Measurements from ENCODE around the gene S100A7A.
"Not testable (repeated sequence)": the region's sequence is repeated elsewhere in the genome, so short reads cannot be mapped to it uniquely, and the experiment has no call there.

S100A7A gene

DNA sequence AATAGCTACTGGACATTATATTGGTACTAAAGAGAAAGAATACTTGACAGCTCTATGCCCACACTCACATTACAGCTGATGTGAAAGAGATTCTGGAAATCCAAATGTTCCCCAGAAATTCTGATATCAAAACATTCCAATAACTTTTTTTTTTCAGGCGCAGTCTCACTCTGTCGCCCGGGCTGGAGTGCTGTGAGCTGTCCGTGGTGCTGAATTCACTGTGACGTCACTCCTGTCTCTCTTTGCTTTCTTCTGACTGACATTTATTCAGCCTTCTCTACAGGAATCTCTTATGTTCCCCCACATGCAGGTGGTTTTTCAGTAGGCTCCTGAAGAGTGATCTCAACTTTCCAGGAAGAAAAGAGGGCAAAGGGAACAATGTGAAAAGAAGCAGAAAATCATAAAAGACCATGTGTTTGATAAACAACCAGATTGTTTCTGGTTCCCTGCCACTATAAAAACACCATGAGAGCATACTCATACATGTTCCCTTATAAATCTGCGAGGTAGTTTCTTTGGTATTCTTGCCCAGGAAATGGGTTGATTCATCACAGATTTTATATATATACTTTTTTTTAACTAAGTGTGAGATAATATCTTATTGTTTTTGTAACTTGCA is 6.2 kb downstream of the S100A7A start:
- DNase-seq (ENCODE audit: low read depth): peak; percentile 18

DNA sequence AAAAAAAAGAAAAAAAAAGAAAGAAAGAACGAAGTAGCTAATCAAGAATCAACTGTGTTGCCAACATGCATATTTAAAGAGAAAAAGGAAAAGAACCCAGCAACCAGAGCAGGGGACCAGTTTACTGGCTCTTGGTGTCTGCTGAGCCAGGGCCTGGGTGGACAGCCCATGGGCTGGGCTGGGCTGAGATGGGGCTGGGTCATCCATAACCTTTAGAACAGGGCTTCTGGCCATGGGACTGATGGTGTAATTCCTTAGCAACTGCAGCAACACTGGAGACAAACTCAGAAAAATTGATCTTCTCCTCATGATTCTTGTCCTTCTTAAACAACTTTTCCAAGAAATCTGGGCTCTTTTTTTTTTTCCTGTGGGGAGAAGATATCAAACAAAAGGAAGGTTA is 10.5 kb downstream of the S100A7A start:
- DNase-seq (ENCODE audit: low read depth): no peak

DNA sequence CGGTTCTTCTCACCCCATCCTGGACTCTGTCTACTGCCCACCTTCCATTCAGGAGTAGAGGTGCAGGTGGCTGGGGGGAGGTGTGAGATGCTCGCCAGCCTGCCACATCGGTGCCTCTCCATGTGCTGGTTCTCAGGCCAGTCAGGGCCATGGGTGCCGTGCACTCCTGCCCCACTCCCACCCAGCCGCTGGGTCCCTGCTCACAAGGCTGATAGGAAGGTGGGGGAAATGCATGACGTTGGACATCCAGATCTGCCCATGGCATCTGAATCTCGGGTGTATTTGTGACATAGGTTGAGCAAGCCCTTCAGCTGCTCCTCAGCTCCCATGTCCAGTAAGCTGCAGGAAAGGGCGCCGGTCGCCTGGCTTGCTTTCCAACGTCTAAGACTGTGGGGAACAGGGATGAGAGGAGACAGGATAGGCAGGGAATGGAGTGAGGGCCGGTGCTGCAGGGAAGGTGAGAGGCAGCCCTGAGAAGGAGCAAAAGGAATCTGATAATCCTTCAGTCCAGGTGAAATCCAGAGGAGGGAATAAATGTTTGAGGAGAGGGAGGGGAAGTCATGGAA is 11.8 kb downstream of the S100A7A start:
- DNase-seq (ENCODE audit: low read depth): no peak

DNA sequence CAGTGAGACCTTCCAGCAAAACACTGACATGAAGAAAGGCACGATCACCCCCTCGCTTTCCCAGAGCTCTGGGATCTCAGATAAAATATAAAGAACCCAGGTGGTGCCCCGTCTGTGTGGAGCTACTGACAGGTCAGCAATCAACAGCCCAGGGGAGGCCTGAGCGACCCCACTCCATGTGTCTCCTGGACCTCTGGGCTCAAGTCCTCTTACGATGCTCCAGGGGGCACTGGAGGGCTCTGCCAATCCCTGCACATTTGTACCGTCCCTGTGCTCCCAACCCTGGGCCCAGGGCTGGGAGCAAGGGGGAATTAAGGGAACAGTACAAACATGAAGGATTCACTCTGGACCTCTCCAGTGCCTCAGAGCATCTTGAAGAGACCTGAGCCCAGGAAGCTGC is 12.5 kb downstream of the S100A7A start:
- DNase-seq (ENCODE audit: low read depth): no peak

DNA sequence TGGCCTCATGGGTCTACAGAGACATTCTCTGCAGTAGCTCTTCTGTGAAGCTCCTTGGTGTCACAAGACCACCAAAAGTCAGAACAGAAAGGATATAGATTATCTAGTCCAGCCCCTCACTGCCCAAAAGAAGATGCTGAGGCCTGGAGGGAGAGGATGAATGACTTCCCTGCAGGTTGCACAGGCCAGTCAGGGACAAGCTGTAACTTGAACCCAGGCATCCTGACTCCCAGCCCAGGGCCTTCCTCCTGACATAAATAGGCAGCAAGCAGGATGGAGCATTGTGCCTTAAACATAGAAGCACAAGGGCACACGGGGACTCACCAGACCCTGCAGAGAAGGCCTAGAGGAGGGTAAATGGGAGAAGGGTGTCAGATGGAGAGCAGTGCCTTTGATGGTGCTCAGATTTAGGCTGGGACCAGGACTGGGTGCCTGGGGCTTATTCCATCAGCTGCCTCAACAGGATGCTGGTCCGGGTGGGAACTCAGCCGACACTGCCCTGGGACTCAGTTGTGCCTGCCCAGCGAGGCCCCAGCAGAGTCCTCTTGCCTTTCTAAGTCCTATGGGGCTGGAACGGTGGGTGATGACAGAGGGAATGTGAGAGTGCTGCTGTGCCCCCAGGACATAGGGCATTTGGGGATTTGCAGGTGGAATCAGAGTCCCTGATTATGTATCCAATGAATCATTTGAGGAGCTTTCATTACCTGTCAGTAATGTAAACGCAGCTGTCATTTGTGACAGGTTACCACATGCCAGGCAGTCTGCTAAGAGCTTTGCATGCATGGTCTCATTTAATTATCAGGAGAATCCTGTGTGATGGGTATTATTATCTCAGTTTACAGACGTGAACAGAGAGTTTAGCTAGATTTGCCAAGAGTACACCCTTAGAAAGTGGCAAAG is 13.2 kb downstream of the S100A7A start:
- no peak for DNase-seq (ENCODE audit: low read depth)

DNA sequence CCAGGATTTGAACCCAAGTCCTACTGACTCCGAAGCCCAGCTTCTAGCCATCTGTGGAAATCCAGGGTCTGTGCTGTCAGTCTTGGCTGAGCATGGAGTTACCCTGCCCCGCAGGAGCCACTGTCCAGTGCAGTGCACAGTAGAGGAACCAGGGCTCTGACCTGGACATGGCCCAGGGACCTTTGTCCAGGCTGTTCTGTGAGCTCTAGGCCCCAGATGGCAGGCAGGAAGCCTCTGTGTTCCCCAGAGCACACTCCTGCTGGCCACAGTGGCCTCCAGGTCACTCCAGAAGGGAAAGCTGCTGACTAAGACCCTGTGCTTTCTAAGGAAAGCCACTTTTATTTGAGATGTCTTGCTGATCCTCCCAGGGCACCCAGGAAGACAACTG is 13.8 kb downstream of the S100A7A start:
- DNase-seq (ENCODE audit: low read depth): no peak

DNA sequence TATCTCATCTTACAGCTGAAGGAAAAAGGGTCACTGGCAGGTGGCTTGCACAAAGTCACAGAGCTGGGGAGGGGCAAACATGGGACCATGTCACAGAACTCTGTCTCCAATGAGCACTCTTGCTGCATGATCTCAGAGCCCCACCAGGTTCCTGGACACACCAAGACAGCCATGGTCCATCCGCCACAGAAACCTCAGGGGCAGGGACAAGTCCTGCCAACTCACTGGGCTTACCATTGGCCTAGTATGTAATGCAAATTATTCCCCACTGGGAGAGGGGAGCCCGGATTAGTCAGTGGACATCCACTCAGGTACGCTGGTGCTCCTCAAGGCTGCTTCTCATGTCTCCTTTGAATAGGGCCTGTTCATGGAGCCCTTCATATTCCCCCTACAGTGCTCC is 14.2 kb downstream of the S100A7A start:
- no peak for DNase-seq (ENCODE audit: low read depth)

DNA sequence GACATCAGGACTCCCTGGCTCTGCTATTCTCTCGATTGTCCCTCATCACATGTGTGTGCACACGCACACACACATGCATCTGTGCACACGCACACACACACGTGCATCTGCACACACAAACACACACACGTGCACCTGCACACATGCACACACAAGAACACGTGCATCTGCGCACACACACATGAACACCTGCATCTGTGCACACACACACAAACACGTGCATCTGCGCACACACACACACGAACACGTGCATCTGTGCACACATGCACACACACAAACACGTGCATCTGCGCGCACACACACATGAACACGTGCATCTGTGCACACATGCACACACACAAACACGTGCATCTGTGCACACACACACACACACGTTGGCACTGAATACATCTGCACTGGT is 14.7 kb downstream of the S100A7A start:
- DNase-seq (ENCODE audit: low read depth): no peak

DNA sequence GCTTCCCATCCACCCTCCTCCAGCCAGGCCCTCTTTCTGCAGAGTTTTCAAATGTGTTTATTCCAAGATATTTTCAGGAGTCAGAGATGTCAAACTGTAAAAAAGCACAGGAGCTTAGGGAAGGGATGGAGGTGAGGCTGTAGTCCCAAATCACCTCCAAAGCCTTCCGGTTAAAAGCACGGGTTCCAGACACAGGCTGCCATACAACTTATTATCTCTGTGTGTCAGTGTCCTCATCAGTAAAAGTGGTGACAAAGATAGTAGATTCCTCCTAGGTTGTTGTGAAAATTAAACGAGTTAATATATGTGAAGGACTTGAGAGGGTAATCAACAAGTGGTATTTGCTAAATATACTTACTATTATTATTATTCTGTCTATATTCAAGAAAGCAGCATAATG is 15.1 kb downstream of the S100A7A start:
- DNase-seq (ENCODE audit: low read depth): no peak

DNA sequence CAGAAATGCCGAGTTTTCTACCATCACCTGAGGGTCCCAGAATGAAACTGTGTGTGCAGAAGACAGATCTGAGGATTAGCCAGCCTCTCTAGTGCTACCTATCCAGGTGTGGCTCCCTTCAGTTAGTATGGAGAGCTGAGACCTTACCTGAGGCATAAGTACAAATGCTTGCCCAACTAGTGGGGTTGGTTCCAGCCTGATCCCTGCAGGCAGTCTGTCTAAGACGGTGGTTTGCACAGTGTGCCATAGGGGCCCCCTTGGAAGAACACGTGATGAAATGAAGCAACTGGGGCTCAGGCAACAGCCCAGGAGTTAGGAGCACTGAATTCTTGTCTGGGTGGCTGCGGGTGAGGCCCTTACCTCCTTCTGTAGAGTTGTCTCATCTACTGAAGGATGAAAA is 15.6 kb downstream of the S100A7A start:
- no peak for DNase-seq (ENCODE audit: low read depth)

DNA sequence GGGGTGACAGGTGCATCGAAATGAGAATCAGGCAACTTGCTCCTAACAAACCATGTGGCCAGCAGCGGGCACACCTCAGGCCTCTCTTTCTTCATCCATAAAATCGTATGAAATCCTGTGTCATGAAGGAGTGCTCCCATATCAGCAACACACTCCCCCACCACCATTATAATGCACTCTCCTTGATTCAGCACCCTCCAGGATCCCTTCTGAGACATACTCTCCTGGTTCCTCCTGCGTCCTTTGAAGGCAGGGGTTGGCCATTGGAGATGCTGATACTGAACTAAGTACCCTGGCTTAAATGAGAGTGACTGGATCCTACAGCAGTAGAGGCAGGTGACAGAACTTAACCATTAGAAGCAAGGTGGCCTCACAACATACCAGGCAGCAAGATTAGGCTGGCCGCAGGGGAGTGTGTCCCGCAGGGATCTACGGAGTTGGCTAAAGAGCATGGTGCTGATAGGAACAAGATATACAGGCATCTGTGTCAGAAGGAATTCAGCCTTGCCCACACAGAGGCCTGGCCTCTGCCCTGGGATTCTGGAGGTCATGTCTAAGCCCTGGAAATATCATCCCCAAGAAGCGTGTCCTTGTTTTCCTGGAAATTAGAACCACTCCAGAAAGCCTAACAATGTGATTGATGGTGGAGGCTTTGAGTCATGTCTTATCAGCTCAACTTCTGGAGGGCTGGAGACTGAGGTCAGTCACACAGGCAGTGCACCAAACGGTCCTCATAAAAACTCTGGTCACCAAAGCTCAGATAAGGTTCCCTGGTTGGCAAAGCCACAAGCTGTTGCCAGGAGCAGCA is 16.8 kb downstream of the S100A7A start:
- DNase-seq (ENCODE audit: low read depth): no peak

DNA sequence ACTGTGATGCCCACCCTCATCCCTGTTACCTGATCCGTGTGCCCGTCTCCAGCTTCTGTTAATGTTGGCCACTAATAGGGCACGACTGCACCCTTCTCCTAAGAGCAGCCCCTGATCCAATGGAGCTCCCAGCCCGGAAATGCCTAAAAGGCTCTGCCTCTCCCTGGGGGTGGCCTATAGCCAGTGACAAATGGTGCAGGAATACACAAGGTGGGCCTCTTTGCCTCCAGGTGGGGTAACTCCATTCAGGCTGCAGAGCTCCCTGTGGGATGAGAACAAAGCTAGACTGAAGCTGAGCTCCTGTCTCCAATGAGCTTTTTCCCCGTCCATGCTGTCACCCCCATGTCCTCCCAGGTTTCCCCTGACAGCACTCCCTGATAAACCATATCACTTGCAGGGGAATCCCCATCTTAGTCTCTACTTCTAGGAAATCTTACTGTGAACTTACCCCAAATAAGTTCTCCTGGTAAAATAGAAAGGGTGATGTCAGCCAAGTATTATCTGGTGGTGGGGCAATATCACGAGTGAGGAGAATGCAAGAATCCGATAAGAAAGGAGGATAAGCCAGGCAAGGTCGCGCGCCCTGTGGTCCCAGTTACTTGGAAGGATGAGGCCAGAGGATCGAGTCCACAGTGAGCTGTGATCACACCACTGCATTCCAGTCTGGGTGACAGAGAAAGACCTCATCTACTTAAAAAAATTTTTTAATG is 18.6 kb downstream of the S100A7A start:
- DNase-seq (ENCODE audit: low read depth): no peak

DNA sequence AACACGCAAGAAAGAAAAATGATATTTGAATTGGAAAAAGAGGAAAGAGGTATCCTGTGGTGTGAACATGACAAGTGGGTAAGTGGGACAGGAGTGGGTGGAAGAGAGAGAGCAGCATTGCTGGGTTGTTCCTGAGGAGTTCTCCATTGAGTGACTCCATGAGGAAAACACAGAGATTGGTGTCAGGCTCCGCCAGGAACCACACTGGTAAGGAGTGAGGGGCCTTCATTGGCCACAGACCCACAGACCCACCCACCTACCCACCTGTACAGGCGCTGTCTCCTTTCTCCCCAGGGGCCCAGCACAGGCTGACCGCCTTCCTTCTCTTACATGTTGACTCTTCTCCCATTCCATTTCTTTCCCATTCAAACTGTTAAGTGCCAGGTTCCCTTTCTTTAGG is 20.9 kb downstream of the S100A7A start:
- DNase-seq (ENCODE audit: low read depth): no peak

DNA sequence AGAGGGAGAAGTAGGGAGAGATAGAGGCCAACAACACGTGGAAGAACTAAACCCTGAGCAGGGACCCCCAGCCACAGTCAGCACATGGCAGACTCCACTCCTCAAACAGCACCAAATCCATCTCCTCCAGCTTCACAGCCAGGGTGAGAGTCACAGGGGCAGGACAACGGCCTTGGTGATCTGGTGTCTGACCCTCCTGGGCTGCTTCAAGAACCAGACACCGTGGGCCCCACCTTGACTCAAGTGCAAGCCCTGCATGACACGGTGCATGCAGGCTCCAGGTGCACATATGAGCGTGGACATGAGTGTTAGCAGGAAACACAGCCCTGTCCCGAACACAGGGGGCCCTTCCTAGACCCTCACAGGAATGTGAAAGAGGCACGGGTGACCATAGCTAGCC is 22.3 kb downstream of the S100A7A start:
- DNase-seq (ENCODE audit: low read depth): no peak

DNA sequence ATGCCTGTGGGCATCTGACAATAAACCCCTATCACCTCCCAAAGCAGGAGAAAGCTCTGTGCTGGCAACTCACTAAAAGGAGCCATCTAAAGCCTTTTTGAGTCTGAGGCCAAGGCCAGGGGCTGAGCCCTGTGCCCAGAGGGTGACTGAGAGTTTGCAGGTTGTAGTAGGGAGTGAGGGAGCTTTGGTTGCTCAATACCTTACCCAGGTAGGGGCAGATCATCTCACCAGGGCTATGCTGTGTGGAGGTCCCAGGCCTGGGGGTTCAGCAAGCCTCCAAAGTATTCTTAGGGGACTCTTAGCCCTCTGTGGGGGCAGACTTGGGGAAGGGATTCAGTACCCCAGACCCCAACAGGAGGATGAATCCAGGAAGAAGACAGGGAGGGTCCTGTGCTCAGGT is 23.0 kb downstream of the S100A7A start:
- DNase-seq (ENCODE audit: low read depth): no peak

DNA sequence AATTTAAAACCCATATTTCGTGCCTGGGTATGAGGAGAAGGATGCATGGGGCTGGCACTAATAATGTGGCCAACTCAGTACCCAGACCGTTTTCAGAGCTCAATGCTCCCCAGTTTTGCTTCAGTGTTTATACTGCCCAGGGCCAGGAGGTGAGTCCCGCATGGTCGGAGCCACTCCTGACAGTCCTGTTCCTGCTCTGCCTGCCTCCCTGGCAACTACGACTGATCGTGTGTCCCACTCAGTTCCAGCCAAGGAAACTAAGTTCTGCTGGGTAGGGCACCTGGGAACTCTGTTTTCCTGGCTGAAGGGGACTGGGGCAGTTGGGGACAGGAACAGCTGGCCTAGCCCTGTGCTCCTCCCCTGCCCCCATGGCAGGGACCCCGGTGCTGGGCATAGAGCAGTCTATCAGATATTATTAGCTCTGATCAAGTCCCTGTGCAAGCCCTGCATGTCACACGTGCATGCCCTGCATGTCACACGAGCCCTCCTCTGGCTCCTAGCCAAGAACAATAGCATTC is 25.0 kb downstream of the S100A7A start:
- no peak for DNase-seq (ENCODE audit: low read depth)

DNA sequence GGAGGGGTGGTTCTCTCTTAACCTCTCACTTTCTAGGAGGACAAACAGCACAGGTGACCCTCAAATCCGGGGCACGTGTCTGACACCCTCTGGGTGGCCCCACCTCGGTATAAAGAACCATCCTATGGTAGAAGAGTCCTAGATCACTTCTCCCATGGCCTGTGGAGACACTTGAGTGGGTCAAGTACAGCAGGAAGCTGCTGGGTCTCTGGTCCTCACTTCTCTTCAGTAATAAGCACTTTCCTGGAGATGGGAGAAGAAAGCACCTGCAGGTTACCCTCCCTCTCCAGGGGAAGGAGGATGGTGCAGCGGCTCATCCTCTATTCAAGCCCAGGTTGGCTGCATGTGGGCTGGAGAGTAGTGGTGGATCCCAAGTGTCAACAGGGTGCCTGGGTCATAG is 27.2 kb downstream of the S100A7A start:
- DNase-seq (ENCODE audit: low read depth): no peak

DNA sequence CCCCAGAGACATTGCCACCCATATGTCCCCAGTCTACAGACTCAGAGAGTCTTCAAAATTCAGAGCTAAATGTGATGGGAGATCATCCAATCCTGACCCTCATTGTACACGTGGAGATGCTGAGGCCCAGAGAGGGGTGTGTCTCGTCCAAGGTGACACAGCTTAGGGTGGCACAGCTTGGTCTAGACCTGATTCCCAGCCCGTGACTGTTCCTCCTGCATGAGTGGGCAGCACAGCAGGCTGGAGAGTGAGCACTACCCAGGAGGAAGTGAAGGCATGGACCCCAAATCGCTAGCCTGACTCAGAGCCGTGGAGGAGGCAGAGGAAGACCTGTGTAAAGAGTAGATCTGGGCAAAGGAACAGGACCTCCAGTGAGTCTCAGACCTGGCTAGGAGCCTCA is 27.8 kb downstream of the S100A7A start:
- DNase-seq (ENCODE audit: low read depth): no peak

DNA sequence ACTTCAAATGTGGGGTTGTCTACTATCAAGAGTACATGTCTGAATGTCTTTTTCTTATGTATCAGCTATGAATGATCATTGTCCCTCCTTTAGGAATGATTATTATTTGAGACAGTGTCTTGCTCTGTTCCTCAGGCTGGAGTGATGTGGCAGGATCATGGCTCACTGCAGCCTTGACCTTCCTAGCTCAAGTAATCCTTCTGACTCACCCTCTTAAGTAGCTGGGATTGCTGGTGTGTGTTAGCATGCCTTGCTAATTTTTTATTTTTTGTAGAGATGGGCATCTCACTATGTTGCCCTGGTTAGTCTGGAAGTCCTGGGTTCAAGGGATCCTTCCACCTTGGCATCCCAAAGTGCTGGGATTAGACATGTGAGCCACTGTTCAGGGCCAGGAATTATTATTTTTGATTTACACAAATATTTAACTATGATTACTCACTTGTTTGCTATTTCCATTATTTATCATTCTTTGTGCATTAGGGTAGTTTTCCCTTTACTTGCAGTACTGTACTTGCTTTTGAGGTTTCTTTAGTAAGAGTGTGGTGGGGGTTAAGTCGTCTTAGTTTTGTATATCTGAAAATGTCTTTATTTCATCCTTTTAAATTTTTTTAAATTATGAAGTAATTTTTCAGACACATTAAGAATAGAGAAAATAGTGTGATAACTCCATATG is 31.3 kb downstream of the S100A7A start:
- peak; percentile 70 for DNase-seq (ENCODE audit: low read depth)

DNA sequence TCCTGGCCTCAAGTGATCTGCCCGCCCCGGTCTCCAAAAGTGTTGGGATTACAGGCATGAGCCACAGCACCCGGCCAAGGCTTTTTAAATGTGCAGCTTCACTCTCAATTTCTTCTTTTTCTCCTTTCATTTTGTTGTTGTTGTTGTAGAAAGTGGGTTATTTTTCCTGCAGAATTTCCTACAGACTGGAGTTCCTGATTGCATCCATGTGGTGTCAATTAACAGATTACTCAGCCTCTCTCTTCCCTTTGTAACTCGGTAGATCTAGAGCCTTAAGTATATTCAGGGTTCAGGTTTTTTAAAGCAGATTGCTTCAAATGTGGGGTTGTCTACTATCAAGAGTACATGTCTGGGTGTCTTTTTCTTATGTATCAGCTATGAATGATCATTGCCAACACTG is 32.5 kb downstream of the S100A7A start:
- DNase-seq (ENCODE audit: low read depth): not testable (repeated sequence)

DNA sequence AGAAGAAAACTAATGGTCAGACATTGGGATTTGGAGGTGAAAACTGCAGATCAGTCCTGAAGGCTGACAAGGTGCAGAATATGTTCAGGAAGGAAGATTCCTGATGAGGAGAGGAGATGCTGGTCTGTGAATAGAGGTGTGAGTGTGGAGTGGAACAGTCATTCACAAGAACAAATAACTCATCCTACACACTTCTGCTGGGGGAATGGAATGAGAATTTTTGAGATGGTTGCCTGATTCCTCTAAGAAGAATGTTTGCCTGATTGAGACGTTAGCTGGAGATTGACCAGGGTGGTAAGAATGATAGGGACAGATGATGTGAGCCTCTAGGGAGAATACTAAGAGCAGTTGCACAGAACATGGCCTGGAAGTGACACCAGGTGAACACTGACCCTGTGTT is 40.1 kb downstream of the S100A7A start:
- DNase-seq (ENCODE audit: low read depth): no peak

All from non-pigmented ciliary epithelial cell (primary cell).